DND-41 (cell line): ENCODE data around the gene UIMC1.

Experiments
- ATAC-seq: fragments of 200-7000 bp; cut with Tn5 transposase; 3 replicates; pipeline ENCODE4 v1.9.1; 2021; ENCODE audit warnings: low read depth; ENCODE audit not compliant: insufficient read depth
- DNase-seq: peaks from one replicate; pipeline ENCODE4 v3.0.0-alpha.2; 2020
- H2AFZ ChIP-seq: 2 replicates; pipeline ENCODE4 v1.6.0; 2012; ENCODE audit warnings: low read depth, low read length
- H3K27ac ChIP-seq: 2 replicates; pipeline ENCODE4 v1.5.1; 2012; ENCODE audit warnings: low read length, inconsistent platforms
- H3K27me3 ChIP-seq: fragments of 200-600 bp; sonication (generic); 2 replicates; pipeline ENCODE4 v1.6.0; 2012; ENCODE audit warnings: low read length, mild to moderate bottlenecking, inconsistent platforms; ENCODE audit not compliant: insufficient read depth, poor library complexity
- H3K36me3 ChIP-seq: 2 replicates; pipeline ENCODE4 v1.5.1; 2012; ENCODE audit warnings: low read length, inconsistent platforms; ENCODE audit not compliant: insufficient read depth
- H3K4me1 ChIP-seq: 2 replicates; pipeline ENCODE4 v1.5.1; 2012; ENCODE audit warnings: mild to moderate bottlenecking, low read length; ENCODE audit not compliant: insufficient read depth
- H3K4me2 ChIP-seq: 2 replicates; pipeline ENCODE4 v1.6.0; 2012; ENCODE audit warnings: mild to moderate bottlenecking, moderate library complexity, low read length, inconsistent platforms; ENCODE audit not compliant: insufficient read depth
- H3K4me3 ChIP-seq, 2 experiments: fragments of 200-600 bp in 1 of 2; shearing (Covaris generic) in 1 of 2; 2 replicates each; pipeline ENCODE4 v1.5.1; 2012 to 2016; ENCODE audit warnings: inconsistent platforms in 2 of 2, low read length in 2 of 2, mild to moderate bottlenecking in 2 of 2, low read depth in 1 of 2, moderate library complexity in 1 of 2
- H3K79me2 ChIP-seq: 2 replicates; pipeline ENCODE4 v1.6.0; 2012; ENCODE audit warnings: low read length, inconsistent platforms; ENCODE audit not compliant: insufficient read depth
- H3K9ac ChIP-seq: 2 replicates; pipeline ENCODE4 v1.6.0; 2012; ENCODE audit warnings: low read depth, mild to moderate bottlenecking, inconsistent platforms, low read length, moderate library complexity
- H3K9me3 ChIP-seq: 2 replicates; pipeline ENCODE4 v1.5.1; 2012; ENCODE audit warnings: low read length, moderate library complexity, mild to moderate bottlenecking, inconsistent platforms; ENCODE audit not compliant: insufficient read depth, severe bottlenecking
- H4K20me1 ChIP-seq: 2 replicates; pipeline ENCODE4 v1.6.0; 2012; ENCODE audit warnings: low read length; ENCODE audit not compliant: insufficient read depth
- CTCF ChIP-seq: IDR thresholded peaks from 2 replicates; pipeline ENCODE4 v1.5.1; 2012; ENCODE audit warnings: borderline replicate concordance, low read length, moderate library complexity, mild to moderate bottlenecking; ENCODE audit not compliant: poor library complexity, severe bottlenecking; ENCODE audit errors: extremely low read depth
- EZH2 ChIP-seq: IDR thresholded peaks from 3 replicates; pipeline ENCODE4 v1.6.1; 2012; ENCODE audit warnings: borderline replicate concordance, low read depth, mild to moderate bottlenecking, moderate library complexity, low read length, inconsistent platforms; ENCODE audit not compliant: severe bottlenecking

The UIMC1 gene

GRCh38 chr5:177025101-177025601, 18.6 kb upstream of the UIMC1 start:
- ATAC-seq: no peak
- Histone ChIP-seq H3K4me1 (peaks cover 39% of the 10 kb centered on the region), H3K79me2 (peaks cover 90% of the 10 kb centered on the region), H3K4me3 (no peak overlapping the region; a peak in 1 of 4 replicates), H4K20me1 (no peaks in the 10 kb centered on the region; the same call in 1 of the 2 replicates), H3K4me2 (peak overlapping the region; percentile 82; the same call in 1 of the 2 replicates), H3K9me3 (no peaks in the 10 kb centered on the region), H3K27me3 (no peaks in the 10 kb centered on the region), H3K27ac (no peak overlapping the region), H3K36me3 (peaks cover 40% of the 10 kb centered on the region), H2AFZ (no peak overlapping the region), H3K9ac (no peak overlapping the region)
- no peak for DNase-seq
- TF ChIP-seq CTCF: no peak
- no peak for TF ChIP-seq EZH2

- H3K9ac ChIP-seq: no peak overlapping the region
These were observed 18.0 kb upstream of the UIMC1 start for GRCh38 chr5:177024559-177024958.

GRCh38 chr5:177023303-177023664, 16.7 kb upstream of the UIMC1 start:
- peak overlapping the region; percentile 82 for H3K4me2 ChIP-seq
- H2AFZ ChIP-seq: peak overlapping the region; percentile 97
- no peaks in the 10 kb centered on the region for H3K9me3 ChIP-seq
- peaks cover 39% of the 10 kb centered on the region for H3K4me1 ChIP-seq
- peak overlapping the region; percentile 90 for H3K27ac ChIP-seq
- H4K20me1 ChIP-seq: no peaks in the 10 kb centered on the region; the same call in 1 of the 2 replicates
- peak overlapping the region; percentile 65 to 81 for H3K4me3 ChIP-seq
- TF ChIP-seq CTCF (no peak), EZH2 (no peak)
- DNase-seq (no peak), ATAC-seq (peak; percentile 6; the same call in 1 of the 3 replicates)
- H3K36me3 ChIP-seq: peaks cover 29% of the 10 kb centered on the region
- peak overlapping the region; percentile 94 for H3K9ac ChIP-seq
- peaks cover 76% of the 10 kb centered on the region for H3K79me2 ChIP-seq
- no peaks in the 10 kb centered on the region for H3K27me3 ChIP-seq

More at GRCh38 chr5:177024559-177024958, 18.0 kb upstream of the UIMC1 start:
- no peaks in the 10 kb centered on the region; the same call in 1 of the 2 replicates for H4K20me1 ChIP-seq
- peak overlapping the region in 1 of 2 experiments; percentile 3; a peak in 2 of 4 replicates for H3K4me3 ChIP-seq
- no peaks in the 10 kb centered on the region for H3K9me3 ChIP-seq
- H3K4me1 ChIP-seq: peaks cover 39% of the 10 kb centered on the region
- H3K4me2 ChIP-seq: peak overlapping the region; percentile 82
- no peak for ATAC-seq
- H2AFZ ChIP-seq: no peak overlapping the region
- H3K36me3 ChIP-seq: peaks cover 36% of the 10 kb centered on the region
- no peaks in the 10 kb centered on the region for H3K27me3 ChIP-seq
- H3K79me2 ChIP-seq: peaks cover 87% of the 10 kb centered on the region
- no peak for DNase-seq
- H3K27ac ChIP-seq: no peak overlapping the region
- TF ChIP-seq EZH2 (no peak), CTCF (no peak)
